HG03354 (cell line): ENCODE results near the gene CD69.

Source experiments
- ATAC-seq: cut with Tn5 transposase; IDR thresholded peaks from one replicate; pipeline ENCODE4 v1.9.1; 2021; ENCODE audit warnings: mild to moderate bottlenecking; ENCODE audit not compliant: unreplicated experiment, poor library complexity, severe bottlenecking

The CD69 gene

DNA sequence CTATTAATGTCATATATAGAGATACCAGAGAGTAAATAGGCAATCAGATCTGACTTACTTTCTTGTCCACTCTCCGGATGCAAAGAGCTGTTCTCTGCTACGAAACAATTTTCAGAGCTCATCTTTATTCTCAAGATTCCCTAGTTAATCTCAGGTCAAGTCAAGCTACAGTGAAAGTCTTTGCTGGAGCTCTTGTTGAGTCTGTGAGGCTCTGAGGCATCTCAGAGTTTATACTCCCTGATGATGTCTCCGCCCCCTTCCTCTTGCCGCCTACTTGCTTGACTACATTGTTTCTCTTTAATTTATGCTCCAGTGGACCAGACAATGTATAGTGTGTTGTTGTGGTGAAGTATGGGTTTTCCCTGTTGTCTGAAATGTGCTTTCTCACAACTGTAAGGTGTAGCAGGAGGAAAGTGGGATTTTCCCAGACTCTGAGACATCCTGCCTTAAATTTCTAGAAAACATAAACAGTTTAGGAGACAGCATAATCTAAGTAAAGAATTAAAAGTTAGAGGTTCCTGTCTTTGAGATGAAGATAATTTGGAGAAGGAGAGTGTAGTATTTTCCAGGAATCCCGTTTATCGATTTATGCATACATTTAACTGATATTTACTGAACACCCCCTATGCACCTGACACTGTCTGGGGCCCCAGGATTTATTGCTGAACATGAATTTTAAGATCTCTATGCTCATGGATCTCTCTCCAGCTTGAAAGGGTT lies at the start of gene CD69:
CD69 (minus strand) TSS at position 203 of the 720 bp plus-strand sequence; CDS start at position 122, 81 bp downstream.
- ATAC-seq, result peak; percentile 39

DNA sequence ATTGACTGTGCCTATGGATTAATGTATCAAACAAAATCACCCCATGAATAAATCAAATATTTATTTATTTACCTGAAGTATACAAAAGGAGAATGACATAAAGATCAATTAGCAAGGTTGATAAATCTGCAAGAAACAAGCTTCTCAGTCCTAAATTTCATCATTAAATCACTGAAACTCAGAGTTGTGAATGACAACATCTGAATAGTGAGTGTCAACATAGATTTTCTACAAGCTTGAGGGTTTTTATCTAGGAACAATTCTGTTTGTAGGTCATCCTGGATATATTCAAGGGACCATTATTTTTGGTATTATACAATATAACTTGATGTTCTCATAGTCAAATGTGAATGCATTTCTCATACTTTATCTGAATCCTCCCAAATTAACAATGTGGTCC lies 49.2 kb upstream of the CD69 start:
- no peak for ATAC-seq

DNA sequence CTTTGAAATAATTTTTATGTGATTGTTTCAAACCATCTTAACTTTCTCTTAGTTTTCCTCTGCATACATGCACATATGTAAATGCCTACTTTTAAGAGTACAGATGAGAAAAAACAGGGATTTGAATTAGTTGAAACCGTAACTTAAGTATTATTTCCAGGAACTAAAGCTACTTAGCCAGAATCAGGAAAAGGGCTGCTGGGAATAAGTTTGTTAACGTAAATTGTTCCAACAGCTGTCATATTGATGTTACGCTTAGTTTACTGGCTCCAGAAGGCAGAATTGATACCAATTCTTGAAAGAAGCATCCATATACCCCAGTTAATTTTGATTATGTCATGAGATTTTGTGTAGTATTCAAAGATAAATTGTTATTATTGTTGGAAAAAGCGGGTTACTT lies 48.6 kb upstream of the CD69 start:
- ATAC-seq, result no peak

DNA sequence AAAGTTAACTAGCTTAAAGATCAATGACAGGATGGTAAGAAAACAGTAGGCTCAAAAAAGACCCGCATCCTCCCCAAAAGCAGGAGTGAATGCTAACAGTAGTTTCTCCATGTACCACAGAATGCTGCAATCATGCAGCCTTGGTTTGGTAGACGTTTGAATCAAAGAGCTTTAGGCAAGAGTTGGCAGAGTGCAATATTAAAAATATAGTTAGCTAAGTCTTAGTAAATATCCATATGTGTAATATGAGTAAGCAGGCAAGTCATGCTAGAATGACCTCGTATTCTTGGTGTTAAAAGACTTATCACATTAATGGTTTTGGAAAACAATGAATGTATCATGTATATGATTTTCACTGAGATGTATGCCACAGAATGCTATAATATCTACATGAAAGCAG lies 47.8 kb upstream of the CD69 start:
- ATAC-seq, result no peak

GRCh38 chr12:9806714-9807113 lies 46.0 kb upstream of the CD69 start:
- ATAC-seq, result no peak

- ATAC-seq, result no peak
Observed at GRCh38 chr12:9805883-9806282, 45.2 kb upstream of the CD69 start.

- ATAC-seq, result no peak
Observed at GRCh38 chr12:9799961-9800360, 39.3 kb upstream of the CD69 start.

DNA sequence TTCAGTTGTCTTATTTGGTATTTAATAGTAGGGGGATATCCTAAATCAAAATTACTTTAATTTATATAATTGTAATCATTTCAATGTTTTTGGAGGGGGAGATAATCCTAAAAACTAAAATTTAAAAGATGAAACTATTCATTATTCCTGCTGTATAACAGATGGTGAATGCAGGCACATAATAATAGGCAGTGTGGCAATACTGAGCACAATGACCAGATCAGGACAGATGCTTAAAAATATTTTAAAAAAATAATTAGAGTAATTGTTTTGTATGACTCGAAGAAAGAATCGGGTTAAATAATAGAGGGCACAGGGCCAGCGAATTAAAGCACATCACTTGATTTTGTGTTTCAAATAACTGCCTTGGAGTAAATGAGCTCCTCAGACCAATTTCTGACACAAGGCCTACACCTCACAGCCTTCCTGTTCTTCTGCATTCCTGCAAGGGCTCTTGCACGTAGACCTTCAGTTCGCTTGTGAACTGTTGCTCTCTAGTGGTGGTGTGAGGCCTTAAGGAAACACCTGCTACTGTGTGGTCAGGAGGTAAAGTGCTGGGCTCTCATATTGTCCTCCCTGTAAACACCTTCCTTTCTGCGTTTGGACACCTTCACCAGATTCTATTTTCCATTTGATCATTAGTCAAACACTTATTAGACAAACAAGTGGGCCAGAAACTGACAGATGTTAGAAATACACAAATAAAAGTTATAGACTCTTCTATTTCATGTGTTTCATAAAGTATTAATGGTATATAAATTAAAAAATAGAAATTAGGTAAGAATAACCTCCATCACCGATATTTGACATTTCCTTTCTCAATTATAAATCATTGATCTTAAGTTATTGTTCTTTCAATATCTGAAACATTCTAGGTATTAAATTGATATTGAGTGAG lies 37.3 kb upstream of the CD69 start:
- peak; percentile 97 for ATAC-seq

GRCh38 chr12:9796971-9797370 lies 36.3 kb upstream of the CD69 start:
- no peak for ATAC-seq

GRCh38 chr12:9796346-9796745 lies 35.6 kb upstream of the CD69 start:
- no peak for ATAC-seq

- no peak for ATAC-seq
Observed at GRCh38 chr12:9795945-9796344, 35.2 kb upstream of the CD69 start.

DNA sequence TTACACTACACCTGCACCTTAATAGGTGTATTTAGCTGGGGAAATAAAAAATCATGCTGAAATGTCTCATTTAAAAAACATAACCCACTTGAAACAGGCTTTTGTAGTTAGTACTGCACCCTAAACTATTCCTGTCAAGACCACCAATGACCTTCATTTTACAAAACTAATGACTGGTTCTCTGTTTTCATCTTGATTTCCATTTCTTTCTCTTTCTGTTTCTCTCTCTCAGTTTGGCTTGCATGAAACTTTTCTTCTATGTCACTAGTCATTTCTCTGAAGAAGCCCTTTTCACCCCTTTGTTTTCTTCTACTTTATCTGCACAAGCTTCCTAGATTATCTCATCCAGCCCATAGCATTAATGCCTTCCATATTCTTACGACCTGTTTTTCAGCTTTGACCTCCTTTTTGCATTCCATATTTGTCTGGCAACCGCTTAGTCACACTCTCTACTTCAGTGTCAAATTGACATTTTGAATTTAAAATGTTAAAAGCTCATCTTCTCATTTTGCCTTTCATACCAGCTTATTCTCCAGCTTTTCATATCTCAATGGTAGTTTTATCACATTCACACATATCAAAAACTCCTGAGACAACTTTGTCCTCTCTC lies 33.9 kb upstream of the CD69 start:
- ATAC-seq, result peak; percentile 57

- ATAC-seq, result no peak
Observed at GRCh38 chr12:9793779-9794395, 33.2 kb upstream of the CD69 start.

DNA sequence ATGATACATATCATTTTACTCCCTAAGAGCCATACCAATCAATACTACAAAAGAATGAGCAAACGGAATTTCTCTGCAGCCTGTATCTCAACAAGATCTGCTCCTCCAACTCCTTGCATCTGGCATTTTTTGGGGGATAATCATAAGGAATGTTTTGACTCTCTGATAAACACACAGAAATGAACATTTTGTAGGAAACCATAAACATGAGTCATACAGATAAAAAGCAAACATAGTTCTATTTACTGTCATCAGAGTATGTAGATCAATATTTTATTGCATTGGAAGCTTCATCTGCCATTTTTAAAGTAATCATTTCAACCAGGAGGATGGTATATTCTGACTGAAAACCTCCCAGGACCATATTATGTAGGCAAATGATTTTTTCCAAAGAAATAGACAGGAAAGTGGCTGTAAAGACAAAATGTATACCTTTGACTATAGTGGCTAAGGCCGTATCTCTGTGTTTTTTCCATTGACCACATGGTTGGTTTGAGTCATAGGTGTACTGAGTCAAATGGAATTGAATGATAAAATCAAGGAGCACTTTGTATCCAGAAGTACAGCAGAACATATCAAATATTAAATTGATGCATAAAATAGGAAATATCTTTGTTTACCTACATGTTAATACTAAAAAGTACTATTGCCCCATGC lies 32.4 kb upstream of the CD69 start:
- no peak for ATAC-seq

GRCh38 chr12:9792185-9792900 lies 31.6 kb upstream of the CD69 start:
- no peak for ATAC-seq

DNA sequence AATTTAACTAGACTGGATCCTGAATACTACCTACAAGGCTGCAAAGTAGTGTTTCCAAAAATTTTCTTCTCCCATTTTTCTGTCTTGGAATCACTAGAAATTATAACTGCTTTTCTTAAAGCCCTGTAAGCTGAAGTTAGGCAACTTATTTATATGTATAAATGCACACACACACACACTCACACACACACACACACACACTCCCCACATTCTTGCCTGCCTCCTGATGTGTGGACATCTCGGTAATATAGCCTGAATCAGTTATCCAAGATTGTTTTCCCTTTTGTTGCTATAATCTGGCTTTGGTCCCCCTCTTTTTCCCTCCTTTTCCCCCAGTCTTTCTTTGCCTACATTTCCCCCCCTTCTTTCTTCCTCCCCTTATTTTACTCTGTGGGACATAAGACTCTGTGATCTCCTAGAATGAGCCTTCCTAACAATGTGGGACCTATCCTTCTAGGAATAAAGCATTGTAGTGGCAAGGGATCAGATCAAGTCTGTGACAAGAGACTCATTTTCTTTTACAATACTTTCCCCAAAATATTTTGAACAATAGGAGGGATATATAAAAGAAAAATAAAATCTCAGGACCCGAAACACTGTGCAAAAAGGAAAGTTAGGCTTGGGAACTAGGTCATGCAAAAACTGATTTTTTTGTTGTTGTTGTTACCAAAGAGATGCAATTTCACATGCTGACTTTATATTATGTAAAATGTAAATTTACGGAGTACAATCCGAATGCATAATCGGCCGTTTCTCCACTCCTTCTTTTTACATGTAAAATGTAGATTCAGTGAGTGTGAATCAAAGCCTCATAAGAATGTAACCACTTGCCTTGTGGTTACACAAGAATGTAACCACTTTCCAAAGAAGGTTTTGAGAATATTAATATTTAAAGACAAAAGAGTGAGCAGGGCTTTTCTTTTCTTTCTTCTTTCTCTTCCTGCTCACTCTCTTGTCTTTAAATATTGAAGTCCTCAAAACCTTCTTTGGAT lies 26.3 kb upstream of the CD69 start:
- ATAC-seq, result no peak

DNA sequence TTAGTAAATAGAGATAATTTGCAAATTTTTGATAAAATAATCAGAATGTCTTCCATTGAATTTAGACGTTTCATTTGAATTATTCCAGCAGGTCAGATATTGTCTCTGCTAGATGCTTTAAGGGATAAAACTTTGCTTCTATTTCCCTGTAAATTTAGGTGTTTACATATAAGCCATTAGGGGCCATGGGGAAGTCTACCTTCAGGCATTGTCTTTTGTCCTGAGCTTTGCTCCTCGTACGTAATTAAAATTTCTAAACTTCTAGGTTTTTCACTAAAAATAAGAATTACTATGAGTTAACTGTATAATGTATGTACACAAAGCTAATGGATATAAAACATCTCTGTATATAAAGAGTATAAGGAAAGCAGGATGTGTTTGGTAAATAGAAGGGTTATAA lies 24.1 kb upstream of the CD69 start:
- ATAC-seq, result no peak

GRCh38 chr12:9784326-9784725 lies 23.6 kb upstream of the CD69 start:
- no peak for ATAC-seq
